Activated CD8-positive, alpha-beta T cell treated with anti-CD3 and anti-CD28 coated beads, Interleukin-2, amount 10 ng/mL, durations not matched to agents 7 days and 5 days (primary cell): ENCODE measurements around the gene ACOT12. TPM values are rescaled to one million over a fixed set of nuclear protein-coding genes. Genes with fewer than 3 reads are reported as not detected.
"Not testable (repeated sequence)": the region's sequence is repeated elsewhere in the genome, so short reads cannot be mapped to it uniquely, and the experiment has no call there.

Experiments used
- ATAC-seq: fragments of 150-1000 bp; cut with Tn5 transposase; one replicate; pipeline ENCODE4 v1.10.0; 2021; ENCODE audit warnings: moderate library complexity
- CTCF ChIA-PET: fragments of 350-600 bp; sonication (Branson Sonifier 250); formaldehyde crosslinking; loops from one replicate; lab custom pipeline; 2021; ENCODE audit warnings: antibody characterized with exemption; lab: Charles Lee
- POLR2A ChIA-PET: fragments of 350-600 bp; sonication (Branson Sonifier 250); formaldehyde crosslinking; loops from one replicate; lab custom pipeline; 2021; ENCODE audit warnings: antibody characterized with exemption; lab: Charles Lee
- DNase-seq: peaks from one replicate; pipeline ENCODE4 v3.0.0-alpha.2; 2020
- H3K27ac Mint-ChIP-seq: one replicate; pipeline ENCODE4 v1.8.0; 2021; ENCODE audit warnings: mild to moderate bottlenecking, mixed read lengths
- H3K27me3 Mint-ChIP-seq: one replicate; pipeline ENCODE4 v1.8.0; 2021; ENCODE audit warnings: low read depth, mixed read lengths
- H3K36me3 Mint-ChIP-seq: one replicate; pipeline ENCODE4 v1.8.0; 2021; ENCODE audit warnings: low read depth, mixed read lengths
- H3K4me1 Mint-ChIP-seq: one replicate; pipeline ENCODE4 v1.8.0; 2021; ENCODE audit warnings: low read depth, mixed read lengths
- H3K4me3 Mint-ChIP-seq: one replicate; pipeline ENCODE4 v1.8.0; 2021; ENCODE audit warnings: mild to moderate bottlenecking, mixed read lengths
- H3K9me3 Mint-ChIP-seq: one replicate; pipeline ENCODE4 v1.8.0; 2022; ENCODE audit warnings: mixed read lengths; ENCODE audit not compliant: insufficient read depth
- total RNA-seq, 2 experiments: library from RNA; stranded (reverse); gene quantifications; one replicate each; pipeline ENCODE4 v1.2.3, GENCODE V29; 2021

Gene ACOT12
- total RNA-seq, 2 experiments from 2014 or later: not detected

- POLR2A ChIA-PET: interaction anchor here (0.6 kb wide), 1 partner anchor 12 kb away, joined by 3 read pairs; no protein-coding TSS in a partner anchor
- ATAC-seq: no peak
- no peak for DNase-seq
- CTCF ChIA-PET: no interaction called here
- Mint-ChIP-seq H3K36me3 (peaks cover 24% of the 10 kb centered on the region), H3K9me3 (no peaks in the 10 kb centered on the region), H3K4me3 (no peak overlapping the region), H3K4me1 (peaks cover 11% of the 10 kb centered on the region), H3K27ac (no peak overlapping the region), H3K27me3 (no peaks in the 10 kb centered on the region)
Measured at GRCh38 chr5:81305785-81306184, 88.1 kb downstream of the ACOT12 start.

- ChIA-PET POLR2A (no interaction called here), CTCF (interaction anchor here (1.2 to 1.6 kb wide), 2 partner anchors 9 to 108 kb away, joined by 3 to 4 read pairs; no protein-coding TSS in a partner anchor)
- H3K36me3 Mint-ChIP-seq: peaks cover 24% of the 10 kb centered on the region
- ATAC-seq: no peak
- H3K4me1 Mint-ChIP-seq: peaks cover 29% of the 10 kb centered on the region
- no peaks in the 10 kb centered on the region for H3K9me3 Mint-ChIP-seq
- H3K27me3 Mint-ChIP-seq: no peaks in the 10 kb centered on the region
- H3K27ac Mint-ChIP-seq: no peak overlapping the region
- H3K4me3 Mint-ChIP-seq: no peak overlapping the region
- DNase-seq: no peak
Measured at GRCh38 chr5:81303563-81303962, 90.4 kb downstream of the ACOT12 start.

- CTCF ChIA-PET: interaction anchor here (0.5 to 1.6 kb wide), 3 partner anchors 10 to 107 kb away, joined by 3 to 4 read pairs (median 3); no protein-coding TSS in a partner anchor
- DNase-seq (no peak), ATAC-seq (no peak)
- Mint-ChIP-seq H3K36me3 (peaks cover 26% of the 10 kb centered on the region), H3K4me1 (peaks cover 33% of the 10 kb centered on the region), H3K27ac (peak overlapping the region; percentile 96), H3K27me3 (no peaks in the 10 kb centered on the region), H3K9me3 (no peaks in the 10 kb centered on the region), H3K4me3 (peak overlapping the region; percentile 89)
- POLR2A ChIA-PET: no interaction called here
Measured at GRCh38 chr5:81302596-81302995, 91.3 kb downstream of the ACOT12 start.

- peak within 1 kb of the TSS; percentile 96 for H3K27ac Mint-ChIP-seq
- peak; percentile 96 for DNase-seq
- H3K36me3 Mint-ChIP-seq: peaks cover 26% of the 10 kb centered on the region
- peak within 1 kb of the TSS; percentile 89 for H3K4me3 Mint-ChIP-seq
- H3K9me3 Mint-ChIP-seq: no peaks in the 10 kb centered on the region
- peaks cover 33% of the 10 kb centered on the region for H3K4me1 Mint-ChIP-seq
- ChIA-PET POLR2A (interaction anchor here (0.6 to 1.5 kb wide), 9 partner anchors 8 to 977 kb away, joined by 3 to 7 read pairs (median 3); partner anchors contain the start of genes ATG10 and RPS23), CTCF (interaction anchor here (0.8 to 2.6 kb wide), 5 partner anchors 9 to 193 kb away, joined by 3 to 11 read pairs (median 7); partner anchors contain the start of gene CKMT2)
- no peaks in the 10 kb centered on the region for H3K27me3 Mint-ChIP-seq
- peak; percentile 97 for ATAC-seq
Measured at GRCh38 chr5:81301271-81302015, 92.5 kb downstream of the ACOT12 start, which contains the start of gene ZCCHC9. Gene ZCCHC9, plus strand, starts transcription at chr5:81301587. Its CDS starts 3,171 bp downstream, at chr5:81304758.

GRCh38 chr5:81300921-81301270 lies 93.0 kb downstream of the ACOT12 start:
- Mint-ChIP-seq H3K27me3 (no peaks in the 10 kb centered on the region), H3K4me1 (peaks cover 33% of the 10 kb centered on the region), H3K4me3 (peak overlapping the region; percentile 89), H3K36me3 (peaks cover 26% of the 10 kb centered on the region), H3K9me3 (no peaks in the 10 kb centered on the region), H3K27ac (peak overlapping the region; percentile 96)
- DNase-seq (no peak), ATAC-seq (no peak)
- ChIA-PET CTCF (interaction anchor here (1.6 to 2.6 kb wide), 4 partner anchors 9 to 125 kb away, joined by 3 to 11 read pairs (median 8); partner anchors contain the start of gene CKMT2), POLR2A (interaction anchor here (0.6 to 1.5 kb wide), 3 partner anchors 22 to 576 kb away, joined by 3 to 7 read pairs (median 3); no protein-coding TSS in a partner anchor)

- Mint-ChIP-seq H3K27ac (no peak overlapping the region), H3K36me3 (peaks cover 28% of the 10 kb centered on the region), H3K9me3 (peaks cover 5% of the 10 kb centered on the region), H3K4me3 (no peak overlapping the region), H3K4me1 (peaks cover 27% of the 10 kb centered on the region), H3K27me3 (no peaks in the 10 kb centered on the region)
- ChIA-PET POLR2A (no interaction called here), CTCF (interaction anchor here (3.5 to 3.6 kb wide), 2 partner anchors 11 to 102 kb away, joined by 22 read pairs; no protein-coding TSS in a partner anchor)
- DNase-seq: no peak
- no peak for ATAC-seq
Measured at GRCh38 chr5:81297531-81297930, 96.4 kb downstream of the ACOT12 start.

- POLR2A ChIA-PET: interaction anchor here (0.5 to 1.6 kb wide), 2 partner anchors 8 to 12 kb away, joined by 3 to 4 read pairs; partner anchors contain the start of gene ZCCHC9
- H3K27me3 Mint-ChIP-seq, H3K4me3 Mint-ChIP-seq, H3K27ac Mint-ChIP-seq, DNase-seq, ATAC-seq, CTCF ChIA-PET: not testable (repeated sequence)
- Mint-ChIP-seq H3K9me3 (peaks cover 24% of the 10 kb centered on the region), H3K4me1 (peaks cover 28% of the 10 kb centered on the region), H3K36me3 (peaks cover 43% of the 10 kb centered on the region)
Measured at GRCh38 chr5:81294021-81294420, 99.9 kb downstream of the ACOT12 start.

- POLR2A ChIA-PET: no interaction called here
- Mint-ChIP-seq H3K36me3 (peaks cover 39% of the 10 kb centered on the region), H3K27ac (no peak overlapping the region), H3K9me3 (peaks cover 24% of the 10 kb centered on the region), H3K4me3 (no peak overlapping the region), H3K27me3 (no peaks in the 10 kb centered on the region), H3K4me1 (peaks cover 22% of the 10 kb centered on the region)
- no peak for DNase-seq
- ATAC-seq: no peak
- CTCF ChIA-PET: interaction anchor here (2.0 kb wide), 1 partner anchor 9 kb away, joined by 10 read pairs; the partner anchor contains the start of gene ZCCHC9
Measured at GRCh38 chr5:81292130-81292529, 101.8 kb downstream of the ACOT12 start.

GRCh38 chr5:81290146-81290545 lies 103.8 kb downstream of the ACOT12 start:
- Mint-ChIP-seq H3K27ac (no peak overlapping the region), H3K9me3 (peaks cover 24% of the 10 kb centered on the region), H3K4me1 (peaks cover 30% of the 10 kb centered on the region), H3K4me3 (no peak overlapping the region), H3K36me3 (peaks cover 46% of the 10 kb centered on the region), H3K27me3 (no peaks in the 10 kb centered on the region)
- POLR2A ChIA-PET: no interaction called here
- DNase-seq: no peak
- CTCF ChIA-PET: interaction anchor here (0.7 kb wide), 1 partner anchor 13 kb away, joined by 3 read pairs; no protein-coding TSS in a partner anchor
- no peak for ATAC-seq

- Mint-ChIP-seq H3K27ac (no peak overlapping the region), H3K4me1 (peaks cover 30% of the 10 kb centered on the region), H3K27me3 (no peaks in the 10 kb centered on the region), H3K4me3 (no peak overlapping the region), H3K36me3 (peaks cover 31% of the 10 kb centered on the region), H3K9me3 (peaks cover 19% of the 10 kb centered on the region)
- no peak for ATAC-seq
- ChIA-PET CTCF (interaction anchor here (3.0 kb wide), 1 partner anchor 11 kb away, joined by 22 read pairs; no protein-coding TSS in a partner anchor), POLR2A (interaction anchor here (0.7 kb wide), 1 partner anchor 1297 kb away, joined by 3 read pairs; no protein-coding TSS in a partner anchor)
- no peak for DNase-seq
Measured at GRCh38 chr5:81288021-81288433, 105.9 kb downstream of the ACOT12 start.

- H3K4me3 Mint-ChIP-seq: no peak overlapping the region
- ATAC-seq: no peak
- POLR2A ChIA-PET: no interaction called here
Measured at GRCh38 chr5:81286059-81286617, 107.8 kb downstream of the ACOT12 start.

More at GRCh38 chr5:81286059-81286617, 107.8 kb downstream of the ACOT12 start:
- no peaks in the 10 kb centered on the region for H3K27me3 Mint-ChIP-seq
- peaks cover 18% of the 10 kb centered on the region for H3K4me1 Mint-ChIP-seq
- peaks cover 8% of the 10 kb centered on the region for H3K9me3 Mint-ChIP-seq
- no peak for DNase-seq
- H3K27ac Mint-ChIP-seq: no peak overlapping the region
- CTCF ChIA-PET: interaction anchor here (3.0 kb wide), 1 partner anchor 13 kb away, joined by 22 read pairs; no protein-coding TSS in a partner anchor
- H3K36me3 Mint-ChIP-seq: peaks cover 16% of the 10 kb centered on the region
